ENCODE measurements around the gene USP17L26.
"Not testable (repeated sequence)": the region's sequence is repeated elsewhere in the genome, so short reads cannot be mapped to it uniquely, and the experiment has no call there.

USP17L26 gene, protein sequence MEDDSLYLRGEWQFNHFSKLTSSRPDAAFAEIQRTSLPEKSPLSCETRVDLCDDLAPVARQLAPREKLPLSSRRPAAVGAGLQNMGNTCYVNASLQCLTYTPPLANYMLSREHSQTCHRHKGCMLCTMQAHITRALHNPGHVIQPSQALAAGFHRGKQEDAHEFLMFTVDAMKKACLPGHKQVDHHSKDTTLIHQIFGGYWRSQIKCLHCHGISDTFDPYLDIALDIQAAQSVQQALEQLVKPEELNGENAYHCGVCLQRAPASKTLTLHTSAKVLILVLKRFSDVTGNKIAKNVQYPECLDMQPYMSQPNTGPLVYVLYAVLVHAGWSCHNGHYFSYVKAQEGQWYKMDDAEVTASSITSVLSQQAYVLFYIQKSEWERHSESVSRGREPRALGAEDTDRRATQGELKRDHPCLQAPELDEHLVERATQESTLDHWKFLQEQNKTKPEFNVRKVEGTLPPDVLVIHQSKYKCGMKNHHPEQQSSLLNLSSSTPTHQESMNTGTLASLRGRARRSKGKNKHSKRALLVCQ

GRCh38 chr4:9334358-9334757 is at the start of gene USP17L26:
Gene USP17L26 (plus strand): TSS chr4:9334658. CDS start chr4:9334658, 0 bp downstream.
- DNase-seq = not testable (repeated sequence)

DNA sequence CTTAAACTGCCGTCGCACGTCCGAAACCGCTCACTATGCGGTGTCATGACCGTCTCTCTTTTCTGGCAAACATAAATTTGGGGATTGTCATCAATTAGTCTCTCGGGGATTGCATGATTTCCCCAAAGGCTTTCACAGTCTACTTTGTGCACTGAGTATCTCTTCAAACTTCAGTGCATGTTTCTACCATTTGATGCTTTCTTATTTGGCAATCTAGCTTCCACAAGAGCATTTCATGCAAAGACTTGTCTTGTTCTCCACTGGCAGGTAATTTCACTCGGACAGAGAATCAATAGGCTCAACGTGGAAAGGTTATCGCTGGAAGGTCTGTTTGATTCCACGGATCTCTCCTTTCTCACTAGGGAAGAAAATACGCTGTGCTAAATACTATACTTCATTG is 10.3 kb upstream of the USP17L26 start:
- not testable (repeated sequence) for DNase-seq

DNA sequence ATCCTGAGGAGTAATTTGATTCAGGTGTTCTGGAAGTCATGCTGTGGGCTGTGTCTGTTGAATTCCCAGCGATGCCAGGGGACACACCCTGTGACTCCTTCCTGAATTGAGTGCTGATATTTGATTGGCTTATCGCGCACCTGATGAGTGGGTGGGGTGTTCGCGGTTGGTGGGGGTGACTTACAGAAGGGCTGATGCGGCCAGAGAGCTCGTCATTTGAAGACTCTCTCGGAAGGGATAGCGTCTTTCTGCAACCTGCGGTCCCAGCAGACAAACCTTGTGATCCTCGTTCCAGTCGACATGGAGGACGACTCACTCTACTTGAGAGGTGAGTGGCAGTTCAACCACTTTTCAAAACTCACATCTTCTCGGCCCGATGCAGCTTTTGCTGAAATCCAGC is 9.6 kb upstream of the USP17L26 start, which contains the start of gene USP17L24:
Gene USP17L24 (plus strand): TSS at position 301 of the 400 bp plus-strand sequence. CDS start 0 bp downstream, at position 301.
- DNase-seq = not testable (repeated sequence)

GRCh38 chr4:9329611-9330010 is 4.8 kb upstream of the USP17L26 start, which contains the start of gene USP17L25:
Gene USP17L25 (plus strand): TSS chr4:9329911. CDS start chr4:9329911, 0 bp downstream.
- DNase-seq = not testable (repeated sequence)

GRCh38 chr4:9339103-9339502 is 4.6 kb downstream of the USP17L26 start, which contains the start of gene USP17L5:
Gene USP17L5 (plus strand): TSS chr4:9339403. CDS start chr4:9339403, 0 bp downstream.
- DNase-seq = not testable (repeated sequence)

GRCh38 chr4:9343848-9344247 is 9.4 kb downstream of the USP17L26 start, which contains the start of gene USP17L27:
Gene USP17L27 (plus strand): TSS chr4:9344148. CDS start chr4:9344148, 0 bp downstream.
- not testable (repeated sequence) for DNase-seq

DNA sequence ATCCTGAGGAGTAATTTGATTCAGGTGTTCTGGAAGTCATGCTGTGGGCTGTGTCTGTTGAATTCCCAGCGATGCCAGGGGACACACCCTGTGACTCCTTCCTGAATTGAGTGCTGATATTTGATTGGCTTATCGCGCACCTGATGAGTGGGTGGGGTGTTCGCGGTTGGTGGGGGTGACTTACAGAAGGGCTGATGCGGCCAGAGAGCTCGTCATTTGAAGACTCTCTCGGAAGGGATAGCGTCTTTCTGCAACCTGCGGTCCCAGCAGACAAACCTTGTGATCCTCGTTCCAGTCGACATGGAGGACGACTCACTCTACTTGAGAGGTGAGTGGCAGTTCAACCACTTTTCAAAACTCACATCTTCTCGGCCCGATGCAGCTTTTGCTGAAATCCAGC is 14.1 kb downstream of the USP17L26 start, which contains the start of gene USP17L28:
Gene USP17L28 (plus strand): TSS at position 301 of the 400 bp plus-strand sequence. CDS start 0 bp downstream, at position 301.
- DNase-seq = not testable (repeated sequence)

- not testable (repeated sequence) for DNase-seq
These were observed 16.4 kb downstream of the USP17L26 start for GRCh38 chr4:9350866-9351265.

- not testable (repeated sequence) for DNase-seq
These were observed 18.9 kb downstream of the USP17L26 start, which contains the start of gene USP17L29 for GRCh38 chr4:9353338-9353737. Gene USP17L29 (plus strand): TSS chr4:9353638. CDS start chr4:9353638, 0 bp downstream.

DNA sequence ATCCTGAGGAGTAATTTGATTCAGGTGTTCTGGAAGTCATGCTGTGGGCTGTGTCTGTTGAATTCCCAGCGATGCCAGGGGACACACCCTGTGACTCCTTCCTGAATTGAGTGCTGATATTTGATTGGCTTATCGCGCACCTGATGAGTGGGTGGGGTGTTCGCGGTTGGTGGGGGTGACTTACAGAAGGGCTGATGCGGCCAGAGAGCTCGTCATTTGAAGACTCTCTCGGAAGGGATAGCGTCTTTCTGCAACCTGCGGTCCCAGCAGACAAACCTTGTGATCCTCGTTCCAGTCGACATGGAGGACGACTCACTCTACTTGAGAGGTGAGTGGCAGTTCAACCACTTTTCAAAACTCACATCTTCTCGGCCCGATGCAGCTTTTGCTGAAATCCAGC is 28.4 kb downstream of the USP17L26 start, which contains the start of gene USP17L30:
Gene USP17L30 (plus strand): TSS at position 301 of the 400 bp plus-strand sequence. CDS start 0 bp downstream, at position 301.
- not testable (repeated sequence) for DNase-seq

- DNase-seq = not testable (repeated sequence)
These were observed 45.4 kb downstream of the USP17L26 start for GRCh38 chr4:9379881-9380280.

DNA sequence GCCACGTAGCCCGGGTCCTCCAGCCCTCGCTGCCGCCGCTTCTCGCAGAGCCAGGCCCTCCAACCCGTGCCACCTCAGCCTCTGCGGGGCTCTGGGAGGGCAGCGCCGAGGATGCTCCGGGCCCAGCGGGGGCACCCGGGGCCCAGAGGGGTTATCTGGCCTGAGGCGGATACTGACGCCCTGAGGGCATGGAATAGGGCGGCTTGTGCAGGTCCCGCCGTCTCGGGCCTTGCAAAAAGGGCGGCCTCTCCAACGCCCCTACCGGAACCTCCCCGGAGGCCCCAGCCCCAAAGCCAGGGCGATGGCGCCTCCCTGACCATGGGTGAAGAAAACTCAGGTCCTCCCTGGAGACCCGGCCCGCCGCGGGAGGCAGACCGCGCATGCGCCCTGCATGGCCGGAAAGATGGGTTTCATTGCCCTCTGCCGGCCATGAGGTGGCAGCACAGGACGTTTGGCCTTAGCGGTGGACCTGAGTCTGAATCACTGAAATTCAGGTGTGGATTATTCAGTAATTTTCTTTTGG is 46.6 kb downstream of the USP17L26 start:
- peak; percentile 57 to 59 for DNase-seq

GRCh38 chr4:9384126-9384525 is 49.7 kb downstream of the USP17L26 start:
- no peak for DNase-seq
